SK-N-SH treated with all-trans-retinoic acid at 6 μM for 48 hours (cell line): ENCODE data around the gene SLC40A1.

ENCODE experiments used
- ISL1 ChIP-seq: fragments of 250-450 bp; sonication (Bioruptor Pico); IDR thresholded peaks from 2 replicates; pipeline ENCODE4 v2.1.2; 2022; ENCODE audit warnings: mild to moderate bottlenecking, moderate library complexity
- RARB ChIP-seq: fragments of 250-450 bp; sonication (Bioruptor Pico); IDR thresholded peaks from 2 replicates; pipeline ENCODE4 v1.8.0; 2021; ENCODE audit warnings: mild to moderate bottlenecking, moderate library complexity

DNA sequence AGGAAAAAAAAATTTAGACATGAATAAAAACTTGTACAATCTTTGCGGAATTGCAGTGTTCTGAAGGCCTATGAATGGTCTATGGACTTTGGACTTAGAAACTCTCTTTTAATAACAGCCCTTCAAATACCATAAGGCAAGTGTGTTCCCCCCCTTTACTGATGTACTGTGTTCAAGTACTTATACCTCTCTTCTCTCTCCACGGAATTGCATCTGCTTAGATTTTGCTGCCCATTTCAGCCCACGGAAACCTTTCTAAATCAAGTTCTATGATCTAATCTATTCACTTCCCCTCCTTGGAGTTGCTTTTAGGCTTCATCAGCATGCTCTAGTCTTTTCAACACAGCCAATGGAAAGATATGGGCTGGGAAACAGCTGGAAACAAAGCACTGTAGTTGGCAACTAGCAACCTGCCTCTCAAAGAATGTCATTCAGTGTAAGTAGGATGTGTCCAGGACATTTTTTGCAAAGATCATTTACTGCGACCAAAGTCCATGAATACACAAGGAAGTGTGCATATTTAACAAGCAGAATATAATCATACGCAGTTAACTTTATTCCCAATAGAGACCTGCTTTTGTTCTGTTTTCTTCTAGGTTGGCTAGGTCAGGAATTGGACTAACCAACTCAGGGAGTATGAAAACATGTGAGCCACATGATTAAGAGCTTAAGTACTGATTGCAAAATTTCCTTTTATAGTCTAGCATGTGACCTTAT, 58.0 kb downstream of the SLC40A1 start:
- TF ChIP-seq RARB (no peak), ISL1 (CRISPR knock-in tag) (no peak)
